Suprapubic skin (tissue), 4 donors: ENCODE data around the gene DBNDD1. TPM values are rescaled to one million over a fixed set of nuclear protein-coding genes. Genes with fewer than 3 reads are reported as not detected.

Experiments used
- DNase-seq, 2 donors: peaks; one replicate each; pipeline ENCODE4 v3.0.0-alpha.2; 2019; ENCODE audit warnings: low spot score in 2 of 2
- H3K27ac ChIP-seq: fragments of 200-600 bp; sonication (generic); one replicate; pipeline ENCODE4 v1.5.1; 2019
- H3K27me3 ChIP-seq: fragments of 200-600 bp; sonication (generic); one replicate; pipeline ENCODE4 v1.5.1; 2019
- H3K36me3 ChIP-seq: fragments of 200-600 bp; sonication (generic); one replicate; pipeline ENCODE4 v1.5.1; 2019
- H3K4me1 ChIP-seq: fragments of 200-600 bp; sonication (generic); one replicate; pipeline ENCODE4 v1.5.1; 2019
- H3K4me3 ChIP-seq: fragments of 200-600 bp; sonication (generic); one replicate; pipeline ENCODE4 v1.5.1; 2019; ENCODE audit warnings: mild to moderate bottlenecking
- H3K9me3 ChIP-seq: fragments of 200-600 bp; sonication (generic); one replicate; pipeline ENCODE4 v1.5.1; 2019
- EP300 ChIP-seq: sonication (generic); formaldehyde crosslinking; IDR thresholded peaks from one replicate; pipeline ENCODE4 v1.6.1; 2017; ENCODE audit warnings: antibody characterized with exemption
- POLR2A ChIP-seq, 2 donors: fragments of 450-650 bp; IDR thresholded peaks; one replicate each; pipeline ENCODE4 v1.6.1; 2017; ENCODE audit warnings: antibody characterized with exemption in 2 of 2, mild to moderate bottlenecking in 2 of 2, moderate library complexity in 2 of 2
- POLR2AphosphoS5 ChIP-seq, 3 donors: sonication (generic); formaldehyde crosslinking; IDR thresholded peaks; one replicate each; pipeline ENCODE4 v1.6.1; 2017; ENCODE audit warnings: antibody characterized with exemption in 3 of 3
- WGBS: methylation state at CpG from one replicate; pipeline ENCODE4 v1.1.5; 2018; 5-methylcytosine and 5-hydroxymethylcytosine counted together
- total RNA-seq, 4 donors: library from RNA; depleted of rRNA; stranded (reverse); fragments of >200 nt; gene quantifications; one replicate each; pipeline ENCODE4 v1.1.0, GENCODE V29; 2016
- TF ChIP-seq, protein P1 (sequence below), 2 donors: fragments of 200-600 bp in 1 of 2; fragments of 450-650 bp in 1 of 2; sonication (generic) in 1 of 2; IDR thresholded peaks; one replicate each; pipeline ENCODE4 v1.5.1; 2016 to 2019; ENCODE audit warnings: antibody characterized with exemption in 2 of 2, mild to moderate bottlenecking in 1 of 2, moderate library complexity in 1 of 2

Gene DBNDD1
- total RNA-seq, 4 donors from 2014 or later: 1.2 to 7.5 (median 4.5) TPM

DNA sequence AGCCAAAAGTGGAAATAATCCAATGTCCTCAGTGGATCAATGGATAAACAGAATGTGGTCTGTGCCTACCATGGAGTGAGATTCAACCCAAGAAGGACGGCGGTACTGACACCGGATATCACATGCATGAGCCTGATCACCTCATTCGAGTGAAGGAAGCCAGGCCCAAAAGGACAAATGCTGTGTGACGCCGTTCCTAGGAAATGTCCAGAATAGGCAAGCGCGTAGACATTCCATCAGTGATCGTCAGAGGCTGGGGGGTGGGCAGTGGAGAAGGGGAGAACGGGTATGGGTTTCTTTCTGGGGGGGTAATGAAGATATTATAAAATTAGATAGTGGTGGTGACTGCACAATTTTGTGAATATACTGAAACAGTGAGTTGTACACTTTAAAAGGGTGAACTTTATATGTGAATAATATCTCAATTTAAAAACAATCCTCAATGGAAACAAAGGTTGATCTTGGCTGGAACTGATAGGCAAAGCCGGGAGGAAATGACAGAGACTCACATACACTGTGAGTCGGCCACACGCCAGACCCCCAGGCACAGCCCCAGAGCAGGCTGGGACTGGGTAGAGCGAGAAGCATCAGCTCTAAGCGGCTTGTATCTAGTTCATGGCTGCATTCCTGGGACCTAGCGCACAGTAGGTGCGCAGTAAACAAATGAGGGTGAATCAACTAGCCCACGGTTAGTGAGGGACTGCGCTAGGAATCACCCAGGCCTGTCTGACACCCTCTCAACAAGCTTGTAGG, 3.5 kb downstream of the DBNDD1 start:
- TF ChIP-seq POLR2A (IDR thresholded peaks at IDR 0.05): no peak
- no peak for TF ChIP-seq EP300
- TF ChIP-seq, protein P1, sequence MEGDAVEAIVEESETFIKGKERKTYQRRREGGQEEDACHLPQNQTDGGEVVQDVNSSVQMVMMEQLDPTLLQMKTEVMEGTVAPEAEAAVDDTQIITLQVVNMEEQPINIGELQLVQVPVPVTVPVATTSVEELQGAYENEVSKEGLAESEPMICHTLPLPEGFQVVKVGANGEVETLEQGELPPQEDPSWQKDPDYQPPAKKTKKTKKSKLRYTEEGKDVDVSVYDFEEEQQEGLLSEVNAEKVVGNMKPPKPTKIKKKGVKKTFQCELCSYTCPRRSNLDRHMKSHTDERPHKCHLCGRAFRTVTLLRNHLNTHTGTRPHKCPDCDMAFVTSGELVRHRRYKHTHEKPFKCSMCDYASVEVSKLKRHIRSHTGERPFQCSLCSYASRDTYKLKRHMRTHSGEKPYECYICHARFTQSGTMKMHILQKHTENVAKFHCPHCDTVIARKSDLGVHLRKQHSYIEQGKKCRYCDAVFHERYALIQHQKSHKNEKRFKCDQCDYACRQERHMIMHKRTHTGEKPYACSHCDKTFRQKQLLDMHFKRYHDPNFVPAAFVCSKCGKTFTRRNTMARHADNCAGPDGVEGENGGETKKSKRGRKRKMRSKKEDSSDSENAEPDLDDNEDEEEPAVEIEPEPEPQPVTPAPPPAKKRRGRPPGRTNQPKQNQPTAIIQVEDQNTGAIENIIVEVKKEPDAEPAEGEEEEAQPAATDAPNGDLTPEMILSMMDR (IDR thresholded peaks at IDR 0.05): no peak
- TF ChIP-seq POLR2AphosphoS5 (IDR thresholded peaks at IDR 0.05): no peak
- 81% methylated on average over 19 of the region's 19 CpGs for WGBS
- Histone ChIP-seq H3K4me3 (no peak overlapping the region), H3K36me3 (no peaks in the 10 kb centered on the region), H3K27me3 (no peaks in the 10 kb centered on the region), H3K27ac (no peak overlapping the region), H3K9me3 (no peaks in the 10 kb centered on the region), H3K4me1 (peaks cover 16% of the 10 kb centered on the region)
- DNase-seq: no peak

GRCh38 chr16:90012991-90013745, 6.1 kb downstream of the DBNDD1 start:
- no peaks in the 10 kb centered on the region for H3K9me3 ChIP-seq
- no peaks in the 10 kb centered on the region for H3K4me1 ChIP-seq
- no peak overlapping the region for H3K4me3 ChIP-seq
- no peaks in the 10 kb centered on the region for H3K36me3 ChIP-seq
- no peaks in the 10 kb centered on the region for H3K27me3 ChIP-seq
- TF ChIP-seq POLR2AphosphoS5 (IDR thresholded peaks at IDR 0.05): no peak
- TF ChIP-seq EP300: no peak
- no peak for TF ChIP-seq POLR2A (IDR thresholded peaks at IDR 0.05)
- TF ChIP-seq, protein P1 (IDR thresholded peaks at IDR 0.05): no peak
- no peak for DNase-seq
- 84% methylated on average over 12 of the region's 13 CpGs for WGBS
- H3K27ac ChIP-seq: no peak overlapping the region

DNA sequence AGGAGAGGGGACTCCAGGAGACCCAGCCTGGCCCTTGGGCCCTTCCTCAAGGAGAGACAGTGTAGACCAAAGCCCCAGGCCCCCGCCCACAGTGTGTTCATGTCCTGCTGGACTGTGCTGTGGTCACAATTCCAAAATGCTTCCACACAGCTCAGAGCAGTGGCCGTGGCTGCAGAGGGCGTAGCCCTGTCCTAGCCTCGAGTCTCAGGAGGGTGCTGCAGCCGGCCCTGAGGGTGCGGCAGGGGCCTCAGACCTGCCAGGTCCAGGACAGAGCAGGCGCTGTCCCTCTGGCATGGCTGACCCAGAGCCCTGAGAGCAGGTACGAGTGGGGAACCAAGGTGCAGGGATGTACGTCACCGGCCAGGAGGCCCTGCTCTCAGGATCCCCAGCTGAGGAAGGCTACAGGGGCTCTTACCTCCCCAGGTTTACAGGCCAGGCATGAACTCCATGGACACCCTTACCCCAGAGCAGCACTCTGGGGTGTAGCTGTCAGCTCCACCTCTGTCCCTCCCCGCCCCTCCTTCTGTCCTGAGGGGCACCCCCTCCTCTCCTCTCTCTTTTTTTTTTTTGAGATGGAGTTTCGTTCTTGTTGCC, 7.3 kb downstream of the DBNDD1 start:
- Histone ChIP-seq H3K4me1 (no peaks in the 10 kb centered on the region), H3K9me3 (no peaks in the 10 kb centered on the region), H3K27me3 (no peaks in the 10 kb centered on the region), H3K27ac (no peak overlapping the region), H3K4me3 (no peak overlapping the region), H3K36me3 (no peaks in the 10 kb centered on the region)
- DNase-seq: no peak
- TF ChIP-seq, protein P1 (IDR thresholded peaks at IDR 0.05): no peak
- no peak for TF ChIP-seq POLR2AphosphoS5 (IDR thresholded peaks at IDR 0.05)
- no peak for TF ChIP-seq EP300
- TF ChIP-seq POLR2A (IDR thresholded peaks at IDR 0.05): no peak
- WGBS: 83% methylated on average over 2 of the region's 12 CpGs

DNA sequence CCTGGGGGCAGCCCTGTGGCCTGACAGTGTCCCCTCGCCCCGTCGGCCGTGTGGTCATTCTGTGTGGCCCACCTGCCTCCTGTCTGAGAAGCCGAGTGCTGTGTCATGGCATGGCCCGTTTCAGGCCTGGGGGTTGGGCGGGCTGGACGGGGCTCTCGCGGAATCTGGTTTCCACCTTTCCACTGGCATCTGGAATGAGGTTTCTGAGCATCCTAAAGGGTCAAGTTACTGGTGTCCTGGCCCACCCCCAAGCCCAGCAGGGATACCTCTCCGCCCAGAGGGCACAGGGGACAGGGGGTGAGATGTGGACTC, 7.8 kb downstream of the DBNDD1 start:
- no peaks in the 10 kb centered on the region for H3K4me1 ChIP-seq
- no peak for DNase-seq
- no peak overlapping the region for H3K27ac ChIP-seq
- H3K36me3 ChIP-seq: no peaks in the 10 kb centered on the region
- TF ChIP-seq, protein P1 (IDR thresholded peaks at IDR 0.05): no peak
- no peak for TF ChIP-seq EP300
- TF ChIP-seq POLR2A (IDR thresholded peaks at IDR 0.05): no peak
- no peak for TF ChIP-seq POLR2AphosphoS5 (IDR thresholded peaks at IDR 0.05)
- no peaks in the 10 kb centered on the region for H3K9me3 ChIP-seq
- 60% methylated on average over 2 of the region's 11 CpGs for WGBS
- no peak overlapping the region for H3K4me3 ChIP-seq
- H3K27me3 ChIP-seq: no peaks in the 10 kb centered on the region
